ENCODE measurements around the gene OLIG2.

The OLIG2 gene

DNA sequence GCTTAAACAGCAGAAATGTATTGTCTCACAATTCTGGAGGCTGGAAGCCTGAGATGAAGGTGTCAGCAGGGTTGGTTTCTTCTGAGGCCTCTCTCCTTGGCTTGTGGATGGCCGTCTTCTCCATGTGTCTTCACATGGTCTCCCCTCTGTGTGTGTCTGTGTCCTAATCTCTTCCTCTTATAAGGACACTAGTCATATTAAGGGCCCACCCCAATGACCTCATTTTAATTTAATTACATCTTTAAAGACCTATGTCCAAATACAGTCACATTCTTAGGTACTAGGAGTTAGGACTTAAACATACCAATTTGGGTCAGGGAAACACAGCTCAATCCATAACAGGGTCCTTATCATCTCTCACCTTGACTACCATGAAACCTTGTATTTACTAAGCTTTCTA lies 14.8 kb upstream of the OLIG2 start:
- Histone ChIP-seq H3K9ac (ENCODE audit: low read depth, low read length, poor library complexity, severe bottlenecking) (no peak overlapping the region), H3K36me3 (ENCODE audit: insufficient read depth, low read length) (no peaks in the 10 kb centered on the region), H3K9me3 (ENCODE audit: insufficient read depth, low read depth, low read length) (no peaks in the 10 kb centered on the region), H3K4me1 (ENCODE audit: insufficient read depth, low read length, poor library complexity, severe bottlenecking) (no peaks in the 10 kb centered on the region), H3K4me2 (ENCODE audit: low read depth, low read length, poor library complexity, severe bottlenecking) (no peak overlapping the region), H3K9me2 (replicated peaks; ENCODE audit: low read depth, low read length) (no peaks in the 10 kb centered on the region), H3K27me3 (ENCODE audit: insufficient read depth, low read length, poor library complexity, severe bottlenecking) (no peaks in the 10 kb centered on the region), H3K4me3 (ENCODE audit: low read length, poor library complexity, severe bottlenecking) (no peak overlapping the region), H3F3A (ENCODE audit: low read depth) (no peaks in the 10 kb centered on the region), H2AFZ (ENCODE audit: low read length) (no peak overlapping the region), H3K79me2 (ENCODE audit: insufficient read depth, low read length) (no peaks in the 10 kb centered on the region), H4K20me1 (ENCODE audit: insufficient read depth, low read length, poor library complexity, severe bottlenecking) (no peaks in the 10 kb centered on the region)
- TF ChIP-seq, protein P1, sequence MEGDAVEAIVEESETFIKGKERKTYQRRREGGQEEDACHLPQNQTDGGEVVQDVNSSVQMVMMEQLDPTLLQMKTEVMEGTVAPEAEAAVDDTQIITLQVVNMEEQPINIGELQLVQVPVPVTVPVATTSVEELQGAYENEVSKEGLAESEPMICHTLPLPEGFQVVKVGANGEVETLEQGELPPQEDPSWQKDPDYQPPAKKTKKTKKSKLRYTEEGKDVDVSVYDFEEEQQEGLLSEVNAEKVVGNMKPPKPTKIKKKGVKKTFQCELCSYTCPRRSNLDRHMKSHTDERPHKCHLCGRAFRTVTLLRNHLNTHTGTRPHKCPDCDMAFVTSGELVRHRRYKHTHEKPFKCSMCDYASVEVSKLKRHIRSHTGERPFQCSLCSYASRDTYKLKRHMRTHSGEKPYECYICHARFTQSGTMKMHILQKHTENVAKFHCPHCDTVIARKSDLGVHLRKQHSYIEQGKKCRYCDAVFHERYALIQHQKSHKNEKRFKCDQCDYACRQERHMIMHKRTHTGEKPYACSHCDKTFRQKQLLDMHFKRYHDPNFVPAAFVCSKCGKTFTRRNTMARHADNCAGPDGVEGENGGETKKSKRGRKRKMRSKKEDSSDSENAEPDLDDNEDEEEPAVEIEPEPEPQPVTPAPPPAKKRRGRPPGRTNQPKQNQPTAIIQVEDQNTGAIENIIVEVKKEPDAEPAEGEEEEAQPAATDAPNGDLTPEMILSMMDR (conservative IDR thresholded peaks at IDR 0.05; ENCODE audit: low read length) = no peak
- TF ChIP-seq EZH2phosphoT487 (IDR thresholded peaks at IDR 0.05; ENCODE audit: borderline replicate concordance) = no peak

DNA sequence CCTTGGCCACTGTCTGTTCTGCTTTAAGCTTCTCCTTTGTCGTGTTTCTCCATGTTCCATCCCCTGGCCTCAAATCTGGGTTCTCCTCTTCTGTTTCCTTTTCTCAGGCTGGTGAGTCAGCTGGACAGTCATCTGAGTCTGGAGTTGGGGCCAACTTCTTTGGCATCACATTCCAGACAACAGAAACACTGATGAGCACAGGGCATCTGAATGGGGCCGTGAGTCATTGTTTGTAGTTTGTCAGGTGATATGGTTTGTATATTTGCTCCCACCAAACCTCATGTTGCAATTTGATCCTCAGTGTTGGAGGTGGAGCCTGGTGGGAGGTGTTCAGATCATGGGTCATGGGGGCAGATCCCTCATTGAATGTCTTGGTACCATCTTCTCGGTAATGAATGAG lies 14.3 kb upstream of the OLIG2 start:
- H3K4me2 ChIP-seq (ENCODE audit: low read depth, low read length, poor library complexity, severe bottlenecking) = no peak overlapping the region
- no peaks in the 10 kb centered on the region for H3K27me3 ChIP-seq (ENCODE audit: insufficient read depth, low read length, poor library complexity, severe bottlenecking)

DNA sequence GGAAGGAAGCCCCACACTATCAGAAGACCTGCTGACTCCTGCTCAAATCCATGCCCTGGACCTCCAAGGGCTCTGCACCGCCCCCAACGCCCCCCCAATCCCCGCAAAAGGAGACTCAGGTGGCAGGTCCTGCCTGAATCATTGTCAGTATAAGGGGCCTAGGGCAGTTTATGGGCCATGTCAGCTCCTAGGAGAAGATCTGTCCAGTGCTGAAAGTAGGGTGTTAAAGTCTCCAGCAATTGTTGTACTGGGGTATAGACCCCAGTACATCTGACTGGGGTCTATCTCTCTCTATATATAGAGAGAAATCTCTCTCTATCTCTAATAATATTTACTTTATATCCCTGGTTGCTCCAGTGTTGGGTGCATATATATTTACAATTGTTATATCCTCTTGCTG lies 12.1 kb upstream of the OLIG2 start:
- H3K27me3 ChIP-seq (ENCODE audit: insufficient read depth, low read length, poor library complexity, severe bottlenecking) = no peaks in the 10 kb centered on the region
- no peak overlapping the region for H3K4me3 ChIP-seq (ENCODE audit: low read length, poor library complexity, severe bottlenecking)
- H3K9me3 ChIP-seq (ENCODE audit: insufficient read depth, low read depth, low read length) = no peaks in the 10 kb centered on the region
- no peak overlapping the region for H3K9ac ChIP-seq (ENCODE audit: low read depth, low read length, poor library complexity, severe bottlenecking)
- no peaks in the 10 kb centered on the region for H3K36me3 ChIP-seq (ENCODE audit: insufficient read depth, low read length)
- no peaks in the 10 kb centered on the region for H3K9me2 ChIP-seq (replicated peaks; ENCODE audit: low read depth, low read length)
- H3K4me2 ChIP-seq (ENCODE audit: low read depth, low read length, poor library complexity, severe bottlenecking) = no peak overlapping the region
- TF ChIP-seq, protein P1 (conservative IDR thresholded peaks at IDR 0.05; ENCODE audit: low read length) = no peak
- TF ChIP-seq EZH2phosphoT487 (IDR thresholded peaks at IDR 0.05; ENCODE audit: borderline replicate concordance) = no peak
- H3K79me2 ChIP-seq (ENCODE audit: insufficient read depth, low read length) = no peaks in the 10 kb centered on the region
- no peaks in the 10 kb centered on the region for H3K4me1 ChIP-seq (ENCODE audit: insufficient read depth, low read length, poor library complexity, severe bottlenecking)
- no peaks in the 10 kb centered on the region for H4K20me1 ChIP-seq (ENCODE audit: insufficient read depth, low read length, poor library complexity, severe bottlenecking)
- H2AFZ ChIP-seq (ENCODE audit: low read length) = no peak overlapping the region
- H3F3A ChIP-seq (ENCODE audit: low read depth) = no peaks in the 10 kb centered on the region

More for the DNA sequence above, 14.3 kb upstream of the OLIG2 start:
- Histone ChIP-seq H3K4me3 (ENCODE audit: low read length, poor library complexity, severe bottlenecking) (no peak overlapping the region), H3F3A (ENCODE audit: low read depth) (no peaks in the 10 kb centered on the region), H3K79me2 (ENCODE audit: insufficient read depth, low read length) (no peaks in the 10 kb centered on the region), H2AFZ (ENCODE audit: low read length) (no peak overlapping the region), H3K9ac (ENCODE audit: low read depth, low read length, poor library complexity, severe bottlenecking) (no peak overlapping the region), H4K20me1 (ENCODE audit: insufficient read depth, low read length, poor library complexity, severe bottlenecking) (no peaks in the 10 kb centered on the region), H3K9me3 (ENCODE audit: insufficient read depth, low read depth, low read length) (no peaks in the 10 kb centered on the region), H3K9me2 (replicated peaks; ENCODE audit: low read depth, low read length) (no peaks in the 10 kb centered on the region), H3K36me3 (ENCODE audit: insufficient read depth, low read length) (no peaks in the 10 kb centered on the region), H3K4me1 (ENCODE audit: insufficient read depth, low read length, poor library complexity, severe bottlenecking) (no peaks in the 10 kb centered on the region)
- TF ChIP-seq EZH2phosphoT487 (IDR thresholded peaks at IDR 0.05; ENCODE audit: borderline replicate concordance) = no peak
- TF ChIP-seq, protein P1 (conservative IDR thresholded peaks at IDR 0.05; ENCODE audit: low read length) = no peak
